HEK293T (cell line): Measurements from ENCODE around the gene FAM20C.

ENCODE experiments used
- ARNT ChIP-seq: fragments of 450-650 bp; IDR thresholded peaks from 2 replicates; pipeline ENCODE4 v1.6.1; 2017; ENCODE audit warnings: mild to moderate bottlenecking
- BHLHE40 ChIP-seq: fragments of 450-650 bp; IDR thresholded peaks from 2 replicates; pipeline ENCODE4 v1.6.1; 2016; ENCODE audit warnings: mild to moderate bottlenecking, moderate library complexity, borderline replicate concordance
- ELF4 ChIP-seq: fragments of 450-650 bp; IDR thresholded peaks from 2 replicates; pipeline ENCODE4 v1.6.1; 2017; ENCODE audit warnings: antibody characterized with exemption
- FOXK2 ChIP-seq: fragments of 450-650 bp; IDR thresholded peaks from 2 replicates; pipeline ENCODE4 v1.6.1; 2016; ENCODE audit warnings: mild to moderate bottlenecking
- FOXM1 ChIP-seq: fragments of 450-650 bp; IDR thresholded peaks from 2 replicates; pipeline ENCODE4 v1.6.1; 2017; ENCODE audit warnings: mild to moderate bottlenecking, borderline replicate concordance
- HDGF ChIP-seq: fragments of 450-650 bp; IDR thresholded peaks from 2 replicates; pipeline ENCODE4 v1.6.1; 2017; ENCODE audit warnings: antibody characterized with exemption, borderline replicate concordance
- SP1 ChIP-seq: fragments of 450-650 bp; IDR thresholded peaks from 2 replicates; pipeline ENCODE4 v1.6.1; 2017
- TARDBP ChIP-seq: fragments of 450-650 bp; IDR thresholded peaks from 2 replicates; pipeline ENCODE4 v1.6.1; 2016
- TF ChIP-seq, protein P1 (sequence below): fragments of 450-650 bp; IDR thresholded peaks from 2 replicates; pipeline ENCODE4 v1.6.1; 2016

DNA sequence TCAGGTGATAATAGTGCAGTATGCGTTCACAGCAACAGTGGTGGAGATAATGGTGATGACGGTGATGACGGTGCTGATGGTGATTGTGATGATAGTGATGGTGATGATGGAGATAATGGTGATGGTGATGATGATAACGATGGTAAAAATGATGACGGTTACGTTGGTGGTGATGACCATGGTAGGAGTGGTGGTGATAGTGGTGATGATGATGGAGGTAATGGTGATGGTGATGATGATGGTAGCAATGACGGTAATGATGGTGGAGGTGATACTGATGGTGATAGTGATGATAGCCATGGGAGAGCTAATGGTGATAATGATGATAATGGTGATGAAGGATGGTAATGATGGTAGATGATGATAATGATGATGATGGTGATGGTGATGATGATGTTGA, 45.0 kb downstream of the FAM20C start:
- TF ChIP-seq FOXK2, result no peak
- no peak for TF ChIP-seq BHLHE40
- no peak for TF ChIP-seq FOXM1
- no peak for TF ChIP-seq TARDBP
- TF ChIP-seq SP1, result no peak
- no peak for TF ChIP-seq ELF4
- no peak for TF ChIP-seq HDGF
- no peak for TF ChIP-seq ARNT
- TF ChIP-seq, protein P1, sequence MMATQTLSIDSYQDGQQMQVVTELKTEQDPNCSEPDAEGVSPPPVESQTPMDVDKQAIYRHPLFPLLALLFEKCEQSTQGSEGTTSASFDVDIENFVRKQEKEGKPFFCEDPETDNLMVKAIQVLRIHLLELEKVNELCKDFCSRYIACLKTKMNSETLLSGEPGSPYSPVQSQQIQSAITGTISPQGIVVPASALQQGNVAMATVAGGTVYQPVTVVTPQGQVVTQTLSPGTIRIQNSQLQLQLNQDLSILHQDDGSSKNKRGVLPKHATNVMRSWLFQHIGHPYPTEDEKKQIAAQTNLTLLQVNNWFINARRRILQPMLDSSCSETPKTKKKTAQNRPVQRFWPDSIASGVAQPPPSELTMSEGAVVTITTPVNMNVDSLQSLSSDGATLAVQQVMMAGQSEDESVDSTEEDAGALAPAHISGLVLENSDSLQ, result no peak
